SIG-M5 treated with dmso at 0.1 percent for 504 hours (cell line): ENCODE measurements around the gene FCAMR.

Source experiments
- DNase-seq: peaks from one replicate; lab custom pipeline; 2025; ENCODE audit not compliant: unreplicated experiment; lab: John Stamatoyannopoulos, UW

FCAMR gene

DNA sequence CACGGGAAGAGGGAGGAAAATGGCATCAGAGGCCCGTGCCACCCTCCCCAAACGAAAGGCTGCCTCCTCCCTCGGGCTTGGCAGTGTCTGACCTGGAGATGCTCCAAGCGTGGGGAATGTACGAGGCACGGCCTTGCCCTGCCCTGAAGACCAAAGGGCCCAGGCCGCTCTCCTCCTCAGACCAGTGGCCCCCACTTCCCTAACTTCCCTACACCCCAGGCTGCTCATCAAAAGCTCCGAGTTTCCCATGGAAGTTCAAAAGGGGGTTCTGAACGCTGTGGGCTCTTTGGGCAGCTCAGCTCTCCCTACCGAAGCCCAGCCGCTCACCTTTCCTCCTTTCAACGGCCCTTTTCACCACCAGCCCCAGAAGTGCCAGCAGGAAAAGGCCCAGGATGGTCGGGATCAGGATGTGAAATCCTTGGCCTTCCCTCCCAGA, 60.4 kb downstream of the FCAMR start:
- DNase-seq: no peak

DNA sequence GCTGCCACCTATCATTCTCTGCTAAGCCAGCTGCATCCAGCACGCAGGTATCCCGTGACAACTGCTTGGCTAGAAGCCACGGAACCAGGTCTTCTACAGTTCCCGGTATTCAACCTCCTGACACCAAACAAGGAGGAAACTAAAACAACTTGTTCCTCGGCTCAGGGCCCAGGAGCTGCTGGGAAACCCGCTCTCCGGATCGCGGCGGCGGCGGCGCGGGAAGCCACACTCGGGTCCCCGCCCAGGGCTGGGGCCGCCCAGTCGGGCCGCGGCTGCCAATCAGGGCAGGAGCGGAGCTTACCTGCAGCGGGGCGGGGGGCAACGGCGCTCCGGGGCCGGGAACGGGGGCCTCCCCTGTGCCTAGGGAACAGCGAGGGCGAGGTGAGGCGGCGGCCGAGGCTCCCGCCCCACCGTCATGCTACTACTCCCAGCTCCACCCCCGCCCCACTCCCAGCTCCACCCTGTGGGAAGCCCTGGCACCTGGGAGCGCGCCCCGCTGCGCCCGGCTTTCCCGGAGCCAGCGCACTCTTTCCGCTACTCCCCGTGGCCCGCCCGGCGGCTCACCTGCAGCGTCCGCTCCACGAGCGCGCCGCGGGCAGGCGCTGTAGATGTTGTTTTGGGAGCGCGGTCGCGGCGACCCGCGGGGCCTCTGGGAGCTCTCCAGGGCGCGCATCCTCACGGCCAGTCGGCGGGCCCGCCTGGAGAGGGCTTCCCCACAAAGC, 60.9 kb downstream of the FCAMR start:
- DNase-seq: peak; percentile 60

- no peak for DNase-seq
These were observed 62.2 kb downstream of the FCAMR start for GRCh38 chr1:206908038-206908437.
